RWPE1 (cell line): ENCODE measurements around the gene CDC42EP2.

Experiments used
- CTCF ChIA-PET: fragments of 350-600 bp; sonication (Branson Sonifier 250); formaldehyde crosslinking; extraction: SDS; loops from one replicate; lab custom pipeline; 2021; lab: Yijun Ruan, JAX
- POLR2A ChIA-PET: fragments of 400-600 bp; formaldehyde crosslinking; extraction: SDS; loops from one replicate; lab custom pipeline; 2020; ENCODE audit warnings: antibody characterized with exemption; ENCODE audit not compliant: low non-redundant PET; lab: Yijun Ruan, JAX
- DNase-seq: peaks from one replicate; pipeline ENCODE4 v3.0.0; 2012; ENCODE audit warnings: low spot score
- H3K27ac ChIP-seq: fragments of 450-650 bp; 2 replicates; pipeline ENCODE4 v1.5.1; 2017
- TF ChIP-seq, protein P1 (sequence below): fragments of 450-650 bp; conservative IDR thresholded peaks from 2 replicates; pipeline ENCODE4 v1.5.1; 2017; ENCODE audit warnings: low read depth, mild to moderate bottlenecking

CDC42EP2 gene

DNA sequence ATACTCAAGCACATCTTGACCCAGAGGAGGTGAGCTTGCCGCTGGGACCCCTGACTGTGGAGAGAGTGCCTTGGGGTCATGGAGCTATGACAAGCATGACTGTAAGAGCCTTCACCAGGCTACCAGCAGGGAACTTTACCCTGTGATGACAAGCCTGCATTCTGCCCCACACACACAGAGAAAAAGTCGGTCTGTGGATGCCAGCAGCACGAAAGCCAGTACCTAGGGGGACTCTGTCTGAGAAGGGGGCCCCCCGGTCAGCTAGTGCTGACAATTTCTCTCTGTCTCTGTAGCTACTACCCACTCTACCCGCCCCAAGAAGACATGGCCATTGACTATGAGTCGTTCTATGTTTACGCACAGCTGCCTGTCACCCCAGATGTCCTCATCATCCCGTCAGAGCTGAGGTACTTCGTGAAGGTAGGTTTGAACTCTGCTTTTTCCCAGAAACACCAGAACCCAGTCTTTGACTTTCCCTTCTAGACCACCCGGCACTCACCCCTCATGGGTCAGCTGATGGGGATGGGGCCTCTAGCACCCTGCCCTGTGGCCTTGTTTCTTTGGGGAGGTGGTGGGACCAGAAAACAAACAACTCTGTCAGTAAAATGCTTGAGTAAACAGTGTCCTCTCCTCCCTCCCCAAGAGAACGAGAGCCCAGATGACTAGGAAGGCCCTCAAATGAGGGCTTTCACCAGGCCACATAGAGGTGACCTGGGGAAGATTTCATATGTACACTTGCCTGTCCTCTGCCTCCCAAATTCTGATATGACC, 18.9 kb upstream of the CDC42EP2 start:
- H3K27ac ChIP-seq: peak overlapping the region; percentile 51
- POLR2A ChIA-PET: no interaction called here
- TF ChIP-seq, protein P1, sequence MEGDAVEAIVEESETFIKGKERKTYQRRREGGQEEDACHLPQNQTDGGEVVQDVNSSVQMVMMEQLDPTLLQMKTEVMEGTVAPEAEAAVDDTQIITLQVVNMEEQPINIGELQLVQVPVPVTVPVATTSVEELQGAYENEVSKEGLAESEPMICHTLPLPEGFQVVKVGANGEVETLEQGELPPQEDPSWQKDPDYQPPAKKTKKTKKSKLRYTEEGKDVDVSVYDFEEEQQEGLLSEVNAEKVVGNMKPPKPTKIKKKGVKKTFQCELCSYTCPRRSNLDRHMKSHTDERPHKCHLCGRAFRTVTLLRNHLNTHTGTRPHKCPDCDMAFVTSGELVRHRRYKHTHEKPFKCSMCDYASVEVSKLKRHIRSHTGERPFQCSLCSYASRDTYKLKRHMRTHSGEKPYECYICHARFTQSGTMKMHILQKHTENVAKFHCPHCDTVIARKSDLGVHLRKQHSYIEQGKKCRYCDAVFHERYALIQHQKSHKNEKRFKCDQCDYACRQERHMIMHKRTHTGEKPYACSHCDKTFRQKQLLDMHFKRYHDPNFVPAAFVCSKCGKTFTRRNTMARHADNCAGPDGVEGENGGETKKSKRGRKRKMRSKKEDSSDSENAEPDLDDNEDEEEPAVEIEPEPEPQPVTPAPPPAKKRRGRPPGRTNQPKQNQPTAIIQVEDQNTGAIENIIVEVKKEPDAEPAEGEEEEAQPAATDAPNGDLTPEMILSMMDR: no peak
- DNase-seq: no peak
- CTCF ChIA-PET: interaction anchor here (0.9 kb wide), 1 partner anchor 20 kb away, joined by 5 read pairs; no protein-coding TSS in a partner anchor

DNA sequence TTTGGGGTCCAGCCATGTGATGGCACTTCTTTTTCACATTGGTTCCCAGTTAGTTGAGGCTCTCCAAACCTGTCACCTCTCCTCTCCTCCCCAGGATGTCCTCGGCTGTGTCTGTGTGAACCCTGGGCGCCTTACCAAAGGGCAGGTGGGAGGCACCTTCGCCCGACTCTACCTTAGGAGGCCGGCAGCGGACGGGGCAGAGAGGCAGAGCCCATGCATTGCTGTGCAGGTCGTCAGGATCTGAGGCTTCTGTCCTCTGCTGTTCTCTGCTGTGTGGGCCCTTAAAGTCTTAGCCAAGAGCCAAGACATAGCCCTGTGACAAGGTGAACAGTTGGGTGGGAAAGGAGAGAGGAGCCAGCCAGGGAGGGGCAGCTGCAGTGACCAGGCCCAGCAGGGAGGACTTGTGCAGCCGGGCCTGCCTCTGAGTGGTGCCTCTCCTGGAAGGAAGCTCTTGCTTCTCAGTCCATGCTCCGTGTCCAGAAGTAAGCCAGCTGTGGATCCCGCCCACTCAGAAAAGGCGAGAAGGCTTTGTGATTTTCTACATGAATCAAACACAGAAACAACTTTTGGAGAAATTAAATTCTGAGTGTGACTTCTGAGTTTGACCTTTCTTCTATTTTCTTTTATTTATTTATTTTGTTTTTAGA, 17.5 kb upstream of the CDC42EP2 start:
- ChIA-PET POLR2A (no interaction called here), CTCF (interaction anchor here (1.4 kb wide), 1 partner anchor 33 kb away, joined by 4 read pairs; no protein-coding TSS in a partner anchor)
- TF ChIP-seq, protein P1: no peak
- peak overlapping the region; percentile 56 for H3K27ac ChIP-seq
- DNase-seq: no peak

DNA sequence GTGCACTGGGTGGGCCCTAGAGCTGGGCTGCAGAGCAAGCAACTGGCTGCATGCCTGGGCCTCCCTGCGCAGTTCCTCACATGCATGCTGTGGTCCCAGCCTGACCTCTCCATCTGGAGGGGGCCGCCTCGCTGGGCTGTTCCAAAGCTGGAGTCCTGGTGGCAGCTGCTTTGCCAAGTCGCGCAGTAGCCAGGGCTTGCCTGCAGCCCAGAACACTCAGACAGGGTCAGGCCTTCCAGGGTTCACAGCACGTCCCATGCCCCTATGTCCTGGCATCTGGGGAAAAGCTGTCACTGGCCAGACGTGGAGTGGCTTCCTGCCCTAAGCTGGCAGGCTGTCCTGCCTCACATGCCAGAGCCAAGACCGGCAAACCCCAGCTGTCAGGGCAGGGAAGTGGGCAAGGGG, 16.5 kb upstream of the CDC42EP2 start:
- no peak for DNase-seq
- ChIA-PET POLR2A (no interaction called here), CTCF (interaction anchor here (1.3 to 1.4 kb wide), 2 partner anchors 9 to 32 kb away, joined by 4 read pairs; no protein-coding TSS in a partner anchor)
- H3K27ac ChIP-seq: peak overlapping the region; percentile 56
- TF ChIP-seq, protein P1: no peak

DNA sequence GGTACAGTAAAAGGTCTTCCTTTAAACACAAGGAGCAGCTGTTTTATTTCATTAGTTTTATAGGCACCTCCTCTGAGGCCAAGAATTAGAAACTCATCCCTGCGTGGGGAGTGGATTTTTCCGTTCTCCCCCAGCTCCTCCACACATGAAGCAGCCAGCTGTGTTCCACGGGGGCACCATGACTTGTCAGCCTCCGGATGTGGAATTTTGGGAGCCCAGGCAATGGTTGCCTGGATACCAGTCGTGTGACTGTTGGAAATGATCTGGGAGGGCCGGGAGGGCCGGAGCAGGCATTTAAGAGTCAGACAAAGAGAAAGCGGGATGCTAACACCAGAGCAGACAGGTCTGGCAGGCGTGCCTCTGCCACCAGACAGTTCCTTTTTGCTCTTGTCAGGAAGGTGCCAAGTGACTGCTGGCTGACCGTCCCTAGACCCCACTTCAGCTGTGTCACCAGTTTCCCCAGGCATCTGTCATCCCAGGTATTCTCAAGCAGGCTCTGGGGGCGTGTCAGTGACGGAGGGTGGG, 15.9 kb upstream of the CDC42EP2 start:
- POLR2A ChIA-PET: no interaction called here

DNA sequence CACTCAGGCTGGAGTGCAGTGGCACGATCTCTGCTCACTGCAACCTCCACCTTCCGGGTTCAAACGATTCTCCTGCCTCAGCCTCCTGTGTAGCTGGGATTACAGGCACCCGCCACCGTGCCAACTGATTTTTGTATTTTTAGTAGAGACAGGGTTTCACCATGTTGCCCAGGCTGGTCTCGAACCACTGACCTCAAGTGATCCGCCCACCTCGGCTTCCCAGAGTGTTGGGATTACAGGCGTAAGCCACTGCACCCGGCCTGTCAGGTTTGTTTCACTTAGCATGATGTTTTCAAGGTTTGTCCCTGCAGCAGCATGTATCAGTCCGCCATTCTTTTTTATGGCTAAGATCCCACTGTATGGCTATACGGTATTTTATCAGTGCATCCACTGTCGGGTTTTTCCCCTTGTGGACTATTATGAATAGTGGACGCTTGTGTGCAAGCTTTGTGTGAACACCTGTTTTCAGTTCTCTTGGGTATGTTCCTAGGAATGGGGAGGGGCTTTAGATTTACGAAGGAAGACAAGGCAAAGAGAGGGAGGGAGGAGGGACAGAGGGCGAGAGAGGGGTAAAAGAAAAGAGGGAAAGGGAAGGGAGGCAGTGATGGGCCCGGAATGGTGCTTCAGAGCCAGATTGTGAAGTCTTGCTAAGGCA, 13.9 kb upstream of the CDC42EP2 start:
- TF ChIP-seq, protein P1: no peak
- POLR2A ChIA-PET: no interaction called here
- DNase-seq: no peak
- CTCF ChIA-PET: interaction anchor here (1.2 kb wide), 1 partner anchor 14 kb away, joined by 7 read pairs; no protein-coding TSS in a partner anchor
- peak overlapping the region; percentile 69 for H3K27ac ChIP-seq

More for the DNA sequence above, 15.9 kb upstream of the CDC42EP2 start:
- H3K27ac ChIP-seq: peak overlapping the region; percentile 56
- CTCF ChIA-PET: interaction anchor here (0.8 to 1.3 kb wide), 3 partner anchors 9 to 17 kb away, joined by 3 to 4 read pairs (median 4); no protein-coding TSS in a partner anchor
- DNase-seq: no peak
- TF ChIP-seq, protein P1: no peak
